Hepatocyte (in vitro differentiated cells): ENCODE data around the gene EHD2.

Experiments
- EZH2 ChIP-seq: fragments of 200-600 bp; sonication (generic); IDR thresholded peaks from 2 replicates; pipeline ENCODE4 v1.6.1; 2016; ENCODE audit warnings: antibody characterized with exemption, mild to moderate bottlenecking, borderline replicate concordance
- EZH2phosphoT487 ChIP-seq: fragments of 200-600 bp; sonication (generic); IDR thresholded peaks from one replicate; pipeline ENCODE4 v1.6.1; 2018; ENCODE audit warnings: antibody characterized with exemption, mild to moderate bottlenecking, low read depth, moderate library complexity; ENCODE audit not compliant: unreplicated experiment, severe bottlenecking
- TF ChIP-seq, protein P1 (sequence below): fragments of 200-600 bp; sonication (generic); IDR thresholded peaks from 2 replicates; pipeline ENCODE4 v1.5.1; 2016; ENCODE audit warnings: antibody characterized with exemption, mild to moderate bottlenecking; ENCODE audit not compliant: poor library complexity

DNA sequence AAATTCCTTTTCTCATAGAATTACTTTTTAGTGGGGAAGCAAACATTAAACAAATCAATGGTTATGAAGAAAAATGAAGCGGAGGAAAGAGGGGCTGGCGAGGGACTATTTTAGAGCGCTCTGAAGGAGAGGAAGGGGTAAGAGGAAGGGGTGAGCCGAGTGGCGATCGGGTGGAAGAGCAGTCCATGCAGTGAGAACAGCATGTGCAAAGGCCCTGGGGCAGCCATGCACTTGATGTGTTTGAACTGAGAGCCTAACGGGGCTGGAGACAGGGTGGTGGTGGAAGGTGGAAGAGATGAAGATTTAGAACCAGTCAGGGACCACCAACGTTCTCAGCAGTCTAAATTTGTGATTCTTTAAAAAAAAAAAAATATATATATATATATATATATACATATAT is 17.7 kb downstream of the EHD2 start:
- TF ChIP-seq EZH2phosphoT487: no peak
- TF ChIP-seq, protein P1, sequence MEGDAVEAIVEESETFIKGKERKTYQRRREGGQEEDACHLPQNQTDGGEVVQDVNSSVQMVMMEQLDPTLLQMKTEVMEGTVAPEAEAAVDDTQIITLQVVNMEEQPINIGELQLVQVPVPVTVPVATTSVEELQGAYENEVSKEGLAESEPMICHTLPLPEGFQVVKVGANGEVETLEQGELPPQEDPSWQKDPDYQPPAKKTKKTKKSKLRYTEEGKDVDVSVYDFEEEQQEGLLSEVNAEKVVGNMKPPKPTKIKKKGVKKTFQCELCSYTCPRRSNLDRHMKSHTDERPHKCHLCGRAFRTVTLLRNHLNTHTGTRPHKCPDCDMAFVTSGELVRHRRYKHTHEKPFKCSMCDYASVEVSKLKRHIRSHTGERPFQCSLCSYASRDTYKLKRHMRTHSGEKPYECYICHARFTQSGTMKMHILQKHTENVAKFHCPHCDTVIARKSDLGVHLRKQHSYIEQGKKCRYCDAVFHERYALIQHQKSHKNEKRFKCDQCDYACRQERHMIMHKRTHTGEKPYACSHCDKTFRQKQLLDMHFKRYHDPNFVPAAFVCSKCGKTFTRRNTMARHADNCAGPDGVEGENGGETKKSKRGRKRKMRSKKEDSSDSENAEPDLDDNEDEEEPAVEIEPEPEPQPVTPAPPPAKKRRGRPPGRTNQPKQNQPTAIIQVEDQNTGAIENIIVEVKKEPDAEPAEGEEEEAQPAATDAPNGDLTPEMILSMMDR: no peak
- no peak for TF ChIP-seq EZH2
